SU-DHL-6 (cell line): ENCODE results near the gene SPDYE2.
"Not testable (repeated sequence)": the region's sequence is repeated elsewhere in the genome, so short reads cannot be mapped to it uniquely, and the experiment has no call there.

Source experiments
- EZH2phosphoT487 ChIP-seq: fragments of 200-600 bp; sonication (generic), shearing (Covaris generic); conservative IDR thresholded peaks from 2 replicates; pipeline ENCODE4 v1.6.1; 2018; ENCODE audit warnings: mild to moderate bottlenecking, antibody characterized with exemption, low read length, moderate library complexity, mixed read lengths
- TF ChIP-seq, protein P1 (sequence below): fragments of 200-600 bp; sonication (generic); IDR thresholded peaks from one replicate; pipeline ENCODE4 v1.5.1; 2017; ENCODE audit warnings: antibody characterized with exemption, mild to moderate bottlenecking, low read length, moderate library complexity; ENCODE audit not compliant: insufficient read depth, poor library complexity, severe bottlenecking

DNA sequence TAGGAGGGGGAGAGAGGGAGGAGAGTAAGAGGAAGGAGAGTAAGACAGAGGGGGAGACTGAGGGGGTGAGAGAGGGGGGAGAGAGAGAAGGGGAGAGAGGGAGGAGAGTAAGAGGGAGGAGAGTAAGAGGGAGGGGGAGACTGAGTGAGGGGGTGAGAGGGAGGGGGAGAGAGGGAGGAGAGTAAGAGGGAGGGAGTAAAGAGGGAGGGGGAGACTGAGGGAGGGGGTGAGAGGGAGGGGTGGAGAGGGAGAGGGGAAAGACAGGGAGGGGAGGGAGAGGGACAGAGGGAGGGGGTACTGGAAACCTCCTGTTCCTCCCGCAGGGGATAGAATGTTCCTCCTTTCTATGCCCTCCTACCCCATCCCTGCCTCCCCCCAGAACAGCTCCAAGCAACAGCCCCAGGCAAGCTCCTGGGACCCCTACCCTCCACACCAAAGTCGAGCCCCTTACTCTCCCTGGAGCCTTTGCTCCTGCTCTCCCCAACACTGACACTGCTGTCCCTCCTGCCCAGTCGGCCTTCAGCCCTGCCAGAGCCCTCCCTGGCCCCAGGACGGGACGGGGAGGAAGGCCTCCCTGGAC lies 38.3 kb upstream of the SPDYE2 start:
- TF ChIP-seq, protein P1, sequence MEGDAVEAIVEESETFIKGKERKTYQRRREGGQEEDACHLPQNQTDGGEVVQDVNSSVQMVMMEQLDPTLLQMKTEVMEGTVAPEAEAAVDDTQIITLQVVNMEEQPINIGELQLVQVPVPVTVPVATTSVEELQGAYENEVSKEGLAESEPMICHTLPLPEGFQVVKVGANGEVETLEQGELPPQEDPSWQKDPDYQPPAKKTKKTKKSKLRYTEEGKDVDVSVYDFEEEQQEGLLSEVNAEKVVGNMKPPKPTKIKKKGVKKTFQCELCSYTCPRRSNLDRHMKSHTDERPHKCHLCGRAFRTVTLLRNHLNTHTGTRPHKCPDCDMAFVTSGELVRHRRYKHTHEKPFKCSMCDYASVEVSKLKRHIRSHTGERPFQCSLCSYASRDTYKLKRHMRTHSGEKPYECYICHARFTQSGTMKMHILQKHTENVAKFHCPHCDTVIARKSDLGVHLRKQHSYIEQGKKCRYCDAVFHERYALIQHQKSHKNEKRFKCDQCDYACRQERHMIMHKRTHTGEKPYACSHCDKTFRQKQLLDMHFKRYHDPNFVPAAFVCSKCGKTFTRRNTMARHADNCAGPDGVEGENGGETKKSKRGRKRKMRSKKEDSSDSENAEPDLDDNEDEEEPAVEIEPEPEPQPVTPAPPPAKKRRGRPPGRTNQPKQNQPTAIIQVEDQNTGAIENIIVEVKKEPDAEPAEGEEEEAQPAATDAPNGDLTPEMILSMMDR, result not testable (repeated sequence)
- TF ChIP-seq EZH2phosphoT487, result not testable (repeated sequence)
